Measurements from ENCODE around the gene ANKRD66.
"Not testable (repeated sequence)": the region's sequence is repeated elsewhere in the genome, so short reads cannot be mapped to it uniquely, and the experiment has no call there.

The ANKRD66 gene

DNA sequence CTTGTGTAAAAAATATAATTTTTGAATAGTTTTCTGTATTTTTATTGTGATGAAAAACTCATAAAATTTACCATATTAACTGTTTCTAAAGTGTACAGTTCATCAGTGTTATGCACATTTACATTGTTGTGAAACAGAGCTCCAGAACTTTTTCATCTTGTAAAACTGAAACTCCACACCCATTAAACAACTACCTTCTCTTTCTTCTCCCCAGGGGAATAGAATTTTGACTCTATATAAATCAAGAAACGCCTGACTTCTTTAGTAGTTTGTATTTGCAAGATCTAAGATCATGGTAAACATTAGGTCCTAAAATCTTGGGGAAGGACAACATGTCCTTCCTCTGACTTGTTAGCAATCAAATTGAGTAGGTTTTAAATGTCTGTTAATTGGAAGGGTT lies 9.1 kb downstream of the ANKRD66 start:
- no peak for DNase-seq (ENCODE audit: low spot score)

GRCh38 chr6:46756469-46757213 lies 9.9 kb downstream of the ANKRD66 start:
- DNase-seq (ENCODE audit: low spot score), result no peak

DNA sequence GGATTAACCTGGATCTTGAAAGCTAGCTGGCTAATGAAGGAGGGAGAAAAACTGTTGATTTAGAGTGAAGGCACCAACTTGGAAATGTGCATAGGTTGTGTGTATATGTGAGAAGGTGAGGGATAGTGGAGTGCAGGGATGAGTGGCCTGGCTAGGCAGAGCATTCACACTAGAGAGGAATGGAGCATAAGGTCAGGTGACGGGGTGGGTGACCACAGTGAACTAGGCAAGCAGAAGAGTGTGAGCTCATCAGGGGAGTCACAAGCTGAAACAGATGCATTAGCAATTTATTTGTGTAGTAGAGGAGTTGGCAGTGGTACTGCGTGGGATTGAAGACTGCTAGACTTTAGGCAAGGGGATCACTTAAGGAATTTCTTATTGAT lies 10.5 kb downstream of the ANKRD66 start:
- DNase-seq (ENCODE audit: low spot score), result no peak

DNA sequence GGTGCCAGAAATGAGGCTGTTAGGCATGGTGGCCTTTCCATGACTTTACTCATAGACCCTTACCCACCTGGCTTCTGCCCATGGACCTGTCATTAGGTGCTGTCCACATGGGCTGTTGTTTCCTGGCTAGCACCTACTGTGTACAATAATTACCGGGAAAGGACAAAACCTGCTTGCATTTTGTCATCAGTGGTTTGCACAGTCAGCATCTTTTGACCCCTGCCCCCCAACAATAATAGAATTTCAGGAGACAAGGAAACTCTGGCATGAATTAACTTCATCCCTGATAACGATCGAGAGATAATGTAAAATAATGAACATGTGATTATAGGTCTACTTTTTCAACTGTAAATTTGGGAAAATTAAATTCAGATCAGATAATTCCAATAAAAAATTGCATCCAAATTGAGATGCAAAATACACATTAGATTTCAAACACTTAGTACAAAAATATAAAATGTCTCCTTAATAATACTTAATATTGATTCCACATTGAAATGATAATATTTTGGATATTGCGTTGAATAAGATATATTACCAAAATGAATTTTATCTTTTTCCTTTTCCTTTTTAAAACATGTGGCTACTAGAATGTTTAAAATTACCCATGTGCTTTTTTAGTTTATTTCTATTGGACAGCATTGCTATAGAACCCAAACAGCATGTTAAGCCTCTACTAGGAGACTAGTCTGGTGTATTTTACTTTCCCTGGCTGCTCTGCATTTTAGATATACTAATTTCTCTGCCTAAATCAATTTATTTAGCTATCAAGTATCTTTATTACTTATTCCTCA lies 12.4 kb downstream of the ANKRD66 start:
- no peak for DNase-seq (ENCODE audit: low spot score)

- no peak for DNase-seq (ENCODE audit: low spot score)
These were observed 14.2 kb downstream of the ANKRD66 start for GRCh38 chr6:46760925-46761324.

GRCh38 chr6:46763466-46763865 lies 16.7 kb downstream of the ANKRD66 start:
- DNase-seq (ENCODE audit: low spot score), result no peak

DNA sequence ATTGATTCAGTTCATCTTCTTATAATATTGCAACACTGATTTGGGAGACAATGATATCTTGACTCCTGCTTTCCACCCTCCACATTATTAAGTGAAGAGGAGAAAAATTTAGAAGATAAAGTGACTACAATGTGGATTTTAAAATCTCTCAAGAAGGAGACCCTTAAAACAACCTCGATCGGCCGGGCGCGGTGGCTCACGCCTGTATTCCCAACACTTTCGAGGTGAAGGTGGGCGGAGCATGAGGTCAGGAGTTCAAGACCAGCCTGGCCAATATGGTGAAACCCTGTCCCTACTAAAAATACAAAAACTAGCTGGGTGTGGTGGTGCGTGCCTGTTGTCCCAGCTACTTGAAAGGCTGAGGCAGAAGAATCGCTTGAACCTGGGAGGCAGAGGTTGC lies 17.5 kb downstream of the ANKRD66 start:
- DNase-seq (ENCODE audit: low spot score), result not testable (repeated sequence)

- DNase-seq (ENCODE audit: low spot score), result no peak
These were observed 18.2 kb downstream of the ANKRD66 start for GRCh38 chr6:46764961-46765360.

- DNase-seq (ENCODE audit: low spot score), result no peak
These were observed 25.3 kb downstream of the ANKRD66 start for GRCh38 chr6:46772016-46772415.

DNA sequence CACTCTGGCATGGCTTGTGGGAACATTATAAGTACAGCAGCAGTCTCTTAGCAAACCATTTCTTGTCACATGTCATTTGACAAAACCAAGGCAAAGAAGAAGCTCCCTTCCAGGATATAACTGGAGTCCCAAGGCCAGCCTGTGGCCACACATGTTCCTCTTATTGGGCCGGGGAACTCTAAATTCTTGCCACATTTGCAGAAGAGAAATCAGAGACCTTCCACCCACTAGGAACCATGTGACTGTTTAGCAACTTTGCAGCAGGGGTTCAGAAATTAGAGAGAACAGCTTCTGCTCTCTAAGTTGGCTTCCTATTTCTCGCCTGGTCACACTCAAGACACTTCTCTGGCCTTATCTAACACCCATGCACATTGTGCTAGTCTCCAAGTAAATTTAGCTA lies 26.0 kb downstream of the ANKRD66 start:
- DNase-seq (ENCODE audit: low spot score), result no peak

DNA sequence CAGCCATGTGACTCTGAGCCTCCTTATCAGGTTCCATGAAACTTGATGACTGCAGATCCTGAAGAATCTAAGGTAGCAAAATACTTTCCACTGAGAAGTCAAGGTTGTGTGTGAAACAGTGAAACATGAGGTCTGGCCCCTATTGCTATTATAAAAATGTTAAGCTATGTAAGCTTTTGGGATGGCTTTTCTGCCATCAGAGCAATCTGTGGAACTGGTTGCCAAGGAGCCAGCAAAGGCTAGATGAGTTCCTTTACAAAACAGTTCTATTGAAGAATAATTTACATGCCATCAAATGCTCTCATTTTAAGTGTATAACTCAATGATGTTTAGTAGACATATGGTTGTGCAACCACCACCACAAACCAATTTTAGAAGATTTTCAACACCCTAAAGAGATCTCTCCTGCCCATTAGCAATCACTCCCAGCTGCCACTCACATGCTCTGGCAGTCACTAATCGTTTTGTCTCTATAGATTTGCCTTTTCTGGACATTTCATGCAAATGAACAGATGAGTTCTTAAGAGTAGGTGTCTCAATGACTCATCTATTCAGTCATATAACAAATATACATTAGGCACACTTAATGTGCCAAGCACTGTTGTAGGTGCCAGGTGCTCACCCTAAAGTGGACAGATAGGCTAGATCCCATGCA lies 26.6 kb downstream of the ANKRD66 start:
- DNase-seq (ENCODE audit: low spot score), result no peak

- not testable (repeated sequence) for DNase-seq (ENCODE audit: low spot score)
These were observed 28.0 kb downstream of the ANKRD66 start for GRCh38 chr6:46774736-46775135.

- no peak for DNase-seq (ENCODE audit: low spot score)
These were observed 29.5 kb downstream of the ANKRD66 start for GRCh38 chr6:46776070-46776712.

DNA sequence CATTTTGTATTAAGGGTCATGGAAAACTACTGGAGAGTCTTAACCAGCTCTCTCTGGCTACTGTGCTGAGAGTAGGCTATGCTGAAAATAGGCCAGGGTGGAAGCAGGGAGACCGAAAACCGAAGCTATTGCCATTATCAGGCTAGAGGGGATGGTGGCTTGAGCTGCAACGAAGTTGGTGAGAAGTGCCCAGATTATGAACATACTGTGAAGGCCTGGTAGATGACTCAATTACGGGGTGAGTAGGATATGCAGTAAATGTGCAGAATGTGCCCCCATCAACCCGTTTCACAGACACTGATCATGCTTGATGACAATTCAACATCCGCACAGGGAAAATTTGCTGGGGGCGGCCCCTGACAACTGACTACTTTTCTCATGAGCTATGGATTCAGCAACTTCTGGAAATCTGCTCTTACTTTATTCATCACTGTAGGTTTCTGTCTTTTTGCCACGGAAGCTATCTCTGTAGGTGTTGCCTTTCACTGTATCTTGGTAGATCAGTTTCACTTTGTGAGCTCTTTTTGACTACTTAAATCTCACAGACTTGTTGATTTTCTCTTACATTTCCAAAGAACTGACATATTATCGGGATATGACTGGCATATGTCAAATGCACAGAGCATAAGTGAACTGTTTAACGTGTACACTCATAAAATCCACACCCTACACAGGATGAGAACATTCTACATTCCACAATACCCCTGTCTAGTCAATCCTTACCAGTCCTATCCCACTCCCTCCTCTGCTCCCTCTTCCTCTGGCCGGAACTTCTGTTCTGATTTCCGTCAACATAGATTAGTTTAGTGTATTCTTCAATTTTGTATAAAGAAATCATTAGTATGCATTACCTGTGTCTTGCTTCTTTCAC lies 31.0 kb downstream of the ANKRD66 start:
- no peak for DNase-seq (ENCODE audit: low spot score)

- peak; percentile 26 for DNase-seq (ENCODE audit: low spot score)
These were observed 35.0 kb downstream of the ANKRD66 start for GRCh38 chr6:46781478-46782378.

- DNase-seq (ENCODE audit: low spot score), result no peak
These were observed 37.8 kb downstream of the ANKRD66 start for GRCh38 chr6:46784535-46784934.

- no peak for DNase-seq (ENCODE audit: low spot score)
These were observed 41.3 kb downstream of the ANKRD66 start for GRCh38 chr6:46787871-46788540.

GRCh38 chr6:46788791-46789190 lies 42.1 kb downstream of the ANKRD66 start:
- no peak for DNase-seq (ENCODE audit: low spot score)

DNA sequence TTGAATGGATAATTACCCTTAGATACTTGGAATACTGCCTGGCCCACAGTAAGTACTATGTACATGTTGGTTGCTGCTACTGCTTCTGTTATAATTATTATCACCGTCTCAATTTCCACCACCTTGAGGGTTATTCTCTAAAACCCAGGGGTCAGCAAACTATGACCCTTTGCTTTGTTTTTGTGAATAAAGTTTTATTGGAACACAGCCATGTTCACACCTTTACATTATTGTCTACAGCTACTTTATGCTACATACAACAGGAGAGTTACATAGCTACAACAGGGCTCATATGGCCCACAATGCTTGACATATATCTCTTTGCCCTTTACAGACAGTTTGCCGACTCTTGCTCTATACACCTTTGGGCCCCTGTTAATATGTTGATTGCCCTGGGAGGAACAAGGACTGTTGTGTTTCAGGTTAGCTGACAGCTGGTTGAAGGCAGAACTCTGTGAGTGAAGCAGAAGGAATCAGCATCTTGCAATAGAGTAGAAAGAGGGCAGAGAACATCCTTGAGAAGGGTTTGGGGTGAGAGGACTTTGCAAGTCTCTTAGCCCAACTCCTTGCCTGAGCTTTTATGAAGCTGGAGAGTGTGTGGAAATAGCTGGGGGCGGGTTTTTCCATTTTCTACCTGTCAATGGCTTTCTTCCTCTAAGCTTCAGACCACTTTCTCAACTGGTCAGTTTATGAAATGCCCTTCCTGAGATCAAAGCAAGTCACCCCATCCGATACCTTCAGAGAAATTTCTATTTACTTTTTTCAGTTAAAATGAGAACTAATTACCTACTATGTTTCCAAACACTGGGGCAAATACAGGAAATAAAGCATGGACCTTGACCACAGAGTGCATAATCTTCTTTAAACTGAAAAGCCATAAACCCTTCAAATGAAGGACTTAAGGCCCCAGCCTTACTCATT lies 43.0 kb downstream of the ANKRD66 start:
- no peak for DNase-seq (ENCODE audit: low spot score)

Measured in hepatic stellate cell (primary cell).